A172 (cell line): Measurements from ENCODE around the gene CLSTN3. TPM values are rescaled to one million over a fixed set of nuclear protein-coding genes. Genes with fewer than 3 reads are reported as not detected.

Source experiments
- DNase-seq: peaks from one replicate; pipeline ENCODE4 v3.0.0-alpha.2; 2015; ENCODE audit warnings: low spot score
- total RNA-seq: library from RNA; depleted of rRNA; stranded (reverse); fragments of >200 nt; shearing (Covaris generic); gene quantifications from 2 replicates; pipeline ENCODE4 v1.2.3, GENCODE V29; 2014; rRNA removed

CLSTN3 gene
- 8.5 and 15.6 TPM in 2 replicates for total RNA-seq

DNA sequence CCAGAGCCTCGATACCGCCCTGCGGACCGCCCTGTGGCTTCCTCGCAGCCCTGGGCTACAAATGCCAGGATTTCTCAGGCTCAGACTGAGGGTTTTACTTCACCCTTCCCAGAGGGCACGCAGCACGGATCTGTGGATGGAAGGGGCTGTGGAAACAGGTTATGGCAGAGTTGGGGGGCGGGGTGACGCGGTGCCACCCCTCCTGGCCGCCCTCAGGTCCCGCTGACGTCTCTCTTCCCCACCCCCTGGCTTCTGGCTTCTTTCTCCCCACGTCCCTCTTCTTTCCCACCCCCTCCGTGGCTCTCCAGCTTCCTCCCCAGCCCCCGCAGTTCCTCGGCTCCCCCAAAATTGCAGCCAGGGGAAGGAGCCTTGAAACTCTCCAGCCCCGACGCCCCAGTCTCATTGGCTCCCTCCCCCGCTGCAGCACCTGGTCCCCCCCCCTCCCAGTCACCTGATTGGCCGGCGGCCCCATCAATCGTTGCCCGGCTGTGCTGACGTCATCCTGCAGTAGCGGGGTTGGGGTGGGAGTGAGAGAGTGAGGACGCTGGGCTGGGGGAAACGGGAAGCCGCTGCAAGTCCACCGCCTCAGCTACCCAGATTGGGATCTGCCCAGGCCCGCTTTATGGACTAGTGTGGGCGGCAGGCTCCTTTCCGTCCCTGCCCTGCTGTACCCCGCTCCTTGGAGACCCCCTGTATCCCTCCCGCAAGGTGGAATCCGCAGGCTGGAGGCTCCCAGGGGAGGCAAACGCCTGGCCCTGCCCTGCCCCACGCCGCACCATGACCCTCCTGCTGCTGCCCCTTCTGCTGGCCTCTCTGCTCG is at the start of gene CLSTN3:
Gene CLSTN3 (plus strand): TSS at position 500 of the 820 bp plus-strand sequence. CDS start 278 bp downstream, at position 778.
- peak; percentile 33 for DNase-seq

GRCh38 chr12:7081037-7081436 is 49.1 kb upstream of the CLSTN3 start:
- DNase-seq, result no peak

DNA sequence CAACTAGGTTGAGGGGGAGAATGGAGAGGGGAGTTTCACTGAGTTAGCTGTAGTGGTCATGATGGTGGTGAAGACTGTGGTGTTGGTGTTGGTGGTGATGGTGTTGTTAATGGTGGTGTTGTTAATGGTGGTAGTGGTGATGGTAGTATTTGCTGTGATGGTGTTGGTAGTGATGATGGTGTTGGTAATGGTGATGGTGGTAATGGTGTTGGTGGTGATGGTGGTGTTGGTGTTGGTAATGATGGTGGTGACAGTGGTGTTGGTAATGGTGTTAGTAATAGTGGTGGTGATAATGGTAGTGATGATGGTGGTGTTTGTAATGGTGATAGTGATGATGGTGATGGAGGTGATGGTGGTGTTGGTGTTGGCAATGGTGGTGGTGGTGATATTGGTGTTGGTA is 47.0 kb upstream of the CLSTN3 start:
- no peak for DNase-seq

DNA sequence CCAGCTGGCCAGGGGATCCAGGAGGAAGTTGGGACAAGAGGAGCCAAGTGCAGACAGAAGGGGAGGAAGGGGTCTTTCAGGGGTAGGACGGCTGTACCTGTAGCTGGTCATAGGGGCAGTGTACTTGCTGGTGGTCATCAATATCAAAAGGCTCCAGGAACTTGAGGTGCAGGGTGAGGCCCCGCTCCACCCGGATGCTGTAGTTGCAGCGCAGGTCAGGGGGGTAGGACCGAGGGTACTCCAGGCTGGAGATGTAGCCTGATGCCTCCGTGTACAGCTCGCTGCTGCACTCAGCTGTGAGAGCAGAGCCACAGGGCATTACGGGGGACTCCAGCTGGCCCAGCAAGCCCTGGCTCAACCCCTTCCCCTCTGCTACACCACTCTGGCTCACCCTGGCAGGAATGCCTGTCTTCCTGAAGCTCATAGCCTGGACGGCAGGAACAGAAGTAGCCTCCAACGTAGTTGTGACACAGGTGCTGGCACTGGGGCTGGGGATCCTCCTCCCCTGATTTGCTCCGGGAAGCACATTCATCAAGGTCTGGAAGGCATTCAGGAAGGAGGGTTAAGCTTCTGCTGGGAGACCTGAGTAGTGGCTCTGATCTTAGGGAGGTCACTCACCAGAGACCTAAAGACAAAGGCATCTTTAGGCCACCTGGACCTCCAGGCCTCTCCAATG is 40.8 kb upstream of the CLSTN3 start:
- no peak for DNase-seq

- DNase-seq, result no peak
Measured at GRCh38 chr12:7090222-7090998, 39.8 kb upstream of the CLSTN3 start.

- no peak for DNase-seq
Measured at GRCh38 chr12:7091171-7091570, 39.0 kb upstream of the CLSTN3 start.

DNA sequence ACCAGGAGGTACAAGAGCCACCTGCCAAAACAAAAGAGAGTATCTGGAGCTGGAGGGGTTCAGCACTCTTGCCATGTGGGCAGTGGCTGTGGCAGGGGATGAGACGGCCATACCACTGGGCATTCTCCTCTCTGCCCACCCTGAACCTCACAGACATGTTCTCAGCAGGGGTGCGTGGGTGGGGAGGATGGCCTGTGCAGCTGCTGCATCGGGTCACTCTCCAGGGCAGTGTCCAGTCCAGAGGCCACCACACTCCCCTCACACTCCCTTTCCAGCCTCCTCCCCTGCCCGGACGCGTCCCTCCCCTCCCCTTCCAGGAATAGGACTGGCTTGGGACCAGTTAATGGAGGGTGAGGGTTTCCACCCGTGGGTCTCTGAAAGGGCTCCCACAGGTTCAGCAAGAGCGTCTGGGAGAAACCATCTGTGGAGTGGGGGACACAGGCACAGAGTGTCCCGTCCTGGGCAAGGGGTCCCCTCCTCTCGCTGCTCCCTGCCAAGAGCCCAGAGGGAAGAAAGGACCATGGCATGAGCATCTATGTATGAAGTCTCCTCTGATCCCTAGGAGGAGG is 38.4 kb upstream of the CLSTN3 start:
- no peak for DNase-seq

DNA sequence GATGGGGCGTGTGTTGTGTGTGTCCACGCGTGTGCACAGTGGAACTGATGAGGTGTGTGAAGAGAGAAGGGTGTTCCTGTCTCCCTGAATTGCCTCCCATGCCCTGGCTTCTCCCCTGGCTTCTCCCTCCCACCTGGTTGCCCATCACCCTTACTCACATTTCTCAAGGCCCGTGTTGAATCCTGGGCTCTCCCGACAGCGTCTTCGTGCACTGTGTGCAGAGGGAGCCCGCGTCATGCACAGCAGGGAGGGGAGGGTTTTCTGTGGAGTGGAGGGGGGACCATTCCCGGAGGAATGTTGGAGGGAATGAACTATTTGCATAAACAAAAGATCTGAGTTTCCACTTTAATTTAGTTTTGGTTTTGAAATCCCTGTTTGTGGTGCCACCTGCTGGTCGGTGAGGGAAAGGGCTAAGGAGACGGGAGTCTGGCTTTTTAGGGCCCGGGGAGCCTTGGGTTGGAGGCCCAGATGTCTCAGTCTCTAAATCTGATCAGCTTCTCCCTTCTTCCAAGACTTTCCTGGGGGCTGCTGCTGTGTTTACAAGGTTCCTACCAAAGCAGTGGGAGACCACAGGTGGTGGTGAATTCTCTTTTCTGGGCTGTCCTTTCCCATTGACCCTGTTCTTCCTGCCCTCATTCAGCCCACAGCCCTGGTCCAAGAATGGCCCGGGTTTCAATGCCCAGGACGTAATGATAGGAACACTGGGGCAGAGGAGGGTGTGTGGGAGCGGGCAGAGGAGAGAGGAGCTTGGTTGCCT is 37.8 kb upstream of the CLSTN3 start, which contains the start of gene C1R:
Gene C1R (minus strand): TSS at position 217 of the 757 bp plus-strand sequence. CDS start 57 bp downstream, at position 160.
- DNase-seq, result peak; percentile 29

GRCh38 chr12:7092986-7093460 is 37.1 kb upstream of the CLSTN3 start:
- no peak for DNase-seq

DNA sequence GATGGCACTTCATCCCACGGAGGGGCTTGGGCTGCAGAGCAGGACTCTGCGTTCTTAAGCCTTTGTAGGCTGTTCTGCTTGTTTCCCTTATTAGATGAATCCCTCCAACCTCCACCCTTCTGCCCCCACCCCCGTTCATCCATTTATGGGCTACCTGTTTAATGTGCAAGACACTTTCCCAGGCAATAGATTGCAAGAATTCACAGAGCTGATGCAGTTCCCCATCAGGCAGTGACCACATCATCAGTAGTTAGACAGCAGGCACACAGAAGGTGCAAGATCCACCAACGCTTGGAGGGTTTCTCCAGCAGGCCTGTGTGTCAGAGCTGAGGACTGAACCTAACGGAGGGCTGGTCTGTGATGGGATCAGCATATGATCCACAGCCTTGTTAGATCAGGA is 36.7 kb upstream of the CLSTN3 start:
- no peak for DNase-seq

DNA sequence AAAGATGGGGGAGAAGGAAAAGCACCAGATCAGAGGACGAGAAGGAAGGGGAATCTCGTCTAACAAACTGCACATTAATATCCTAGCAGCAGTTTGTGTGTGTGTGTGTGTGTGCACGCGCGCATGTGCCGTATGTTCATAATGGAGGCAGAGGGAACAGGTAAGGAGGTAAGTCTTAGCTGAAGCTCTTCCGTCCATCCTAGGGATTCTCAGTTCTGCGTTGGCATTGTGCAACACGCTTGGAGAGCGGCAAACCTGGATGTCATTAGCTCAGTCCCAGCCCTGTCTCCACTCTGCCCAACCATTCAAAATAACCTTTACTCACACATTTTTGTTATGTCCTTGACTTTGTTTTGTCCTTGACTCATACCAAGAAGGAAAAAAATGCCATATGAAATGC is 36.3 kb upstream of the CLSTN3 start:
- DNase-seq, result no peak

- DNase-seq, result no peak
Measured at GRCh38 chr12:7096006-7096932, 33.9 kb upstream of the CLSTN3 start.

- DNase-seq, result no peak
Measured at GRCh38 chr12:7096979-7097378, 33.2 kb upstream of the CLSTN3 start.

GRCh38 chr12:7099290-7099996 is 30.7 kb upstream of the CLSTN3 start:
- no peak for DNase-seq

DNA sequence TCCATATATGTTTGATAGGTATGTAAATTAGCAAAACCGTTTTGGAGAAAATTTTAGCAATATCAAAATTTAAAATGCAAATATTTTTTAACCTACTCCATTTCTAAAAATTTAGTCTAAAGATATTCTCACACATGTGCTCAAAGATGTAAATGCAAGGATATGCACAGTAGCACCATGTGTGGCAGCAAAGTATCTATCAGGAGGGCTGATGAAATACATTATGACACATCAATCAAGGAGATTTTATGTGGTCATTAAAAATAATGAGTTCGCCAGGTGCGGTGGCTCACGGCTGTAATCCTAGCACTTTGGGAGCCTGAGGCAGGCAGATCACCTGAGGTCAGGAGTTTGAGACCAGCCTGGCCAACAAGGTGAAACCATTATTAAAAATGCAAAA is 29.9 kb upstream of the CLSTN3 start:
- no peak for DNase-seq

- DNase-seq, result no peak
Measured at GRCh38 chr12:7101047-7101693, 29.0 kb upstream of the CLSTN3 start.

DNA sequence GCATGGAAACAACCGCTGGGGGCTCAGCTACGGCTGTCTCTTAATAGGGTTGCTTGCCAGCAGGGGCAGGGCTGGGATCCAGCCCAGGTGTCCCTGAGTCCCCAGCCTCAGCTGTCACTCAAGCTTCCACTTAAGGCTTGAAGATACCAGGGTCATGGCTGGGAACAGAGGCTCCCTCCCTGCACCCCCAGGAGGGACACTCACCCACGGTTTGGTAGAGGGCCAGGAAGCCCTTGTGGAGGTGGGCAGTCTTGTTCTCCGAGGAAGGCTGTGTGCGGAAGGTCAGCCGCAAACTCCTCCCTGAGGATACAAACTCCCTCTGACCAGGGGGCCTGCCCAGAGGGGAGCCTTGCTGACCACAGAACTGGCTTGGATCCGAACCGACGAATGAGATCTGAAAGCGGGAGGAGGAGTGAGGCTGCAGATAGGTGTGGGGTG is 28.5 kb upstream of the CLSTN3 start:
- no peak for DNase-seq

DNA sequence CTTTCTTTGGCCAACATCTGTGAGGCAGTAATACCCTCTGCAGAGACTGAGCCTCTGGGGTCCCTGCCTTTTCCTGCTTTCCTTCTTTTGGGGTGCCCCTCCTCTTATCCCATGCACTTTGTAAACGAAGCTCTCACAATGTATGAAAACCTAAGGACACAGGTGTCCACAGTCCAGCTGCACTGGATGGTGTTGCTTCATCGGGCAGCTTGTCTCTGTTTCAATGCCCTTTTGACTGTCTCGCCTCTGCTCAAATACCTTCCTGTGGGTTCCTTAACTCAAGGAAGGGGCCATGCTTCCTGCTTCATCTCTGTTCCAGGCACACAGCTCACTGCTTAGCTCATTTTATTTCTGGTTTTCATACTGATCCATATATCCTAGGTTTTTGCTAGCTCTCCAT is 27.6 kb upstream of the CLSTN3 start:
- DNase-seq, result no peak
